ENCODE results near the gene PLA2G12A. TPM values are rescaled to one million over a fixed set of nuclear protein-coding genes. Genes with fewer than 3 reads are reported as not detected.

The PLA2G12A gene
- total RNA-seq, 4 donors from 2014 or later, result 16.6 to 110 (median 27.1) TPM

DNA sequence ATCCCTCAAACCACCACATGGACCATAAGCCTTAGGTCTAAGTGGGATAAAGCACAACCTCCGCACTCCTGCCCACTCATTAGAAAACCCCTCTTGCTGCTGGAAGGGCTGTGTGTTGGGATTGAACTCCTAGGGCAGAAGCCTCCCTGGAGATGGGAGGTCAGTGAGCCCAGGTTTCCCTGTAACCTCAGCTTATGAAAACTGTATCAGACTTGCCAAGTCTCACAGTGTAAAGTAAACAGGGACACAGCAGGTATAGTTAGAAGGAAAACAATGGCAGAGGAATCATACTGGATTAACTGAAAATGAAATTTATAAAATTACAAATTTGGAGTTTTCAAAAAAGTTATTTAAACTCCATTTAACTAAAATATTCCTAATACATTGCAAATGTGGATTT is 56.6 kb downstream of the PLA2G12A start:
- WGBS, 2 donors (ENCODE audit: low coverage in 1 of 2), result 100% methylated on average over 1 of the region's 1 CpG; no CpG with 5 or more reads in 1 of the 2 donors

DNA sequence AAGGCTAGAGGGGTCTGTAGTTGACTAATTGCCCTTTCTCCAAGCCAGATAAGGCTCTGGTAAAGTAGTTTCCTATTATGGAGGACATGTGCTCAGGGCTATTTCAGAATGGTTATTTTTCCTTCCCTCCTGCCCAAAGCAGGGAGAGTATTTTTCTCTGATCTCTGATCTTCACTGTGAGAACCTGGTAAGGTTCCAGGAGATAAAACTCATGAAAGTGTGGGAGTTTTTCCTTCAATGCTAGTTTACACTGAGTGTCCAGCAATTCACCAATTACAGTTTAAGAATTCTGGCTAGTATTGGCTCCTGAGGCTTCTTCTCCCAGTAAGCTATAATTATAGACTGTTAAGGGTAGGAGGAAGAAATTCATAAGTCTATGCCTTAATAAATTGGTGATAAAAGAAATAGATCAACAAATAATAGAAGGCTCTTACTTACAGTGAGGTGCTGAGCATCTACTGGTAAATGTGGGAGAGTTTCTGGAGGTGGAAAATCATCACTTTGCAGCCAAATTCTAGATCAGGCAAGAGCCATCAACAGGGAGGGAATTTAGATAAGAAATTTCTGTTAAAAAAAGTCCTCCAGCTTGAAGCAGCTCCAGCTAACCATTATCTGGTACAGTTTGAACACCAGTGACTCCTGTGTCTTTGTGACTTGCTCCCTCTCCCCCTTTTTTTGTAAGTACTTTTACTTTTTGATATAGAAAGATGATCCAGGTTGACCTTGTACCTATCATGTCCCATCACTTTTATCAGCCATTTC is 57.5 kb downstream of the PLA2G12A start:
- Histone ChIP-seq H3K4me3 (no peak overlapping the region), H3K4me1 (no peaks in the 10 kb centered on the region), H3K27me3 (no peaks in the 10 kb centered on the region), H3K9me3 (peaks cover 0 to 5% (median 0%) of the 10 kb centered on the region in 3 donors), H3K27ac (no peak overlapping the region), H3K36me3 (no peaks in the 10 kb centered on the region)
- ATAC-seq, result no peak
- no peak for TF ChIP-seq POLR2A (IDR thresholded peaks at IDR 0.05)
- TF ChIP-seq EP300 (IDR thresholded peaks at IDR 0.05), result no peak
- TF ChIP-seq, protein P1, sequence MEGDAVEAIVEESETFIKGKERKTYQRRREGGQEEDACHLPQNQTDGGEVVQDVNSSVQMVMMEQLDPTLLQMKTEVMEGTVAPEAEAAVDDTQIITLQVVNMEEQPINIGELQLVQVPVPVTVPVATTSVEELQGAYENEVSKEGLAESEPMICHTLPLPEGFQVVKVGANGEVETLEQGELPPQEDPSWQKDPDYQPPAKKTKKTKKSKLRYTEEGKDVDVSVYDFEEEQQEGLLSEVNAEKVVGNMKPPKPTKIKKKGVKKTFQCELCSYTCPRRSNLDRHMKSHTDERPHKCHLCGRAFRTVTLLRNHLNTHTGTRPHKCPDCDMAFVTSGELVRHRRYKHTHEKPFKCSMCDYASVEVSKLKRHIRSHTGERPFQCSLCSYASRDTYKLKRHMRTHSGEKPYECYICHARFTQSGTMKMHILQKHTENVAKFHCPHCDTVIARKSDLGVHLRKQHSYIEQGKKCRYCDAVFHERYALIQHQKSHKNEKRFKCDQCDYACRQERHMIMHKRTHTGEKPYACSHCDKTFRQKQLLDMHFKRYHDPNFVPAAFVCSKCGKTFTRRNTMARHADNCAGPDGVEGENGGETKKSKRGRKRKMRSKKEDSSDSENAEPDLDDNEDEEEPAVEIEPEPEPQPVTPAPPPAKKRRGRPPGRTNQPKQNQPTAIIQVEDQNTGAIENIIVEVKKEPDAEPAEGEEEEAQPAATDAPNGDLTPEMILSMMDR (IDR thresholded peaks at IDR 0.05), result no peak
- no peak for TF ChIP-seq POLR2AphosphoS5 (IDR thresholded peaks at IDR 0.05)

More for the DNA sequence above, 56.6 kb downstream of the PLA2G12A start:
- Histone ChIP-seq H3K27ac (no peak overlapping the region), H3K27me3 (no peaks in the 10 kb centered on the region), H3K9me3 (peaks cover 0 to 5% (median 0%) of the 10 kb centered on the region in 3 donors), H3K4me3 (no peak overlapping the region), H3K4me1 (no peaks in the 10 kb centered on the region), H3K36me3 (peaks cover 0 to under 1% of the 10 kb centered on the region in 2 donors)
- no peak for ATAC-seq
- TF ChIP-seq, protein P1 (IDR thresholded peaks at IDR 0.05), result no peak
- TF ChIP-seq EP300 (IDR thresholded peaks at IDR 0.05), result no peak
- TF ChIP-seq POLR2A (IDR thresholded peaks at IDR 0.05), result no peak
- TF ChIP-seq POLR2AphosphoS5 (IDR thresholded peaks at IDR 0.05), result no peak

DNA sequence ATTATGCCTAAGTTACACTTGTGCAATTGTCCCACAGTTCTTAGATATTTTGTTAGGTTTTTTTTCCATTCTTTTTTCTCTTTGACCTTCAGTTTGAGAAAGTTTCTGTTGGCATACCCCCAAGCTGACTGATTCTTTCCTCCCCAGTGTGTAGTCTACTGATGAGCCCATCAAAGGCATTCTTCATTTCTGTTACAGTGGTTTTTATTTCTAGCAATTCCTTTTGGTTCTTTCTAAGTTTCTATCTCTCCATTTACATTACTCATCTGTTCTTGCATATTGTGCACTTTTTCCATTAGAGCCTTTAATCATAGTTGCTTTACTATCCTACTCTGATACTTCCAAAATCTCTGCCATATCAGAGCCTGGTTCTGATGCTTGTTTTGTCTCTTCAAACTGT is 58.5 kb downstream of the PLA2G12A start:
- Histone ChIP-seq H3K27ac (no peak overlapping the region), H3K27me3 (no peaks in the 10 kb centered on the region), H3K4me3 (no peak overlapping the region), H3K36me3 (no peaks in the 10 kb centered on the region), H3K9me3 (peaks cover 0 to 5% (median 0%) of the 10 kb centered on the region in 3 donors), H3K4me1 (no peaks in the 10 kb centered on the region)
- TF ChIP-seq, protein P1 (IDR thresholded peaks at IDR 0.05), result no peak
- no peak for TF ChIP-seq POLR2A (IDR thresholded peaks at IDR 0.05)
- TF ChIP-seq POLR2AphosphoS5 (IDR thresholded peaks at IDR 0.05), result no peak
- TF ChIP-seq EP300 (IDR thresholded peaks at IDR 0.05), result no peak
- no peak for ATAC-seq

DNA sequence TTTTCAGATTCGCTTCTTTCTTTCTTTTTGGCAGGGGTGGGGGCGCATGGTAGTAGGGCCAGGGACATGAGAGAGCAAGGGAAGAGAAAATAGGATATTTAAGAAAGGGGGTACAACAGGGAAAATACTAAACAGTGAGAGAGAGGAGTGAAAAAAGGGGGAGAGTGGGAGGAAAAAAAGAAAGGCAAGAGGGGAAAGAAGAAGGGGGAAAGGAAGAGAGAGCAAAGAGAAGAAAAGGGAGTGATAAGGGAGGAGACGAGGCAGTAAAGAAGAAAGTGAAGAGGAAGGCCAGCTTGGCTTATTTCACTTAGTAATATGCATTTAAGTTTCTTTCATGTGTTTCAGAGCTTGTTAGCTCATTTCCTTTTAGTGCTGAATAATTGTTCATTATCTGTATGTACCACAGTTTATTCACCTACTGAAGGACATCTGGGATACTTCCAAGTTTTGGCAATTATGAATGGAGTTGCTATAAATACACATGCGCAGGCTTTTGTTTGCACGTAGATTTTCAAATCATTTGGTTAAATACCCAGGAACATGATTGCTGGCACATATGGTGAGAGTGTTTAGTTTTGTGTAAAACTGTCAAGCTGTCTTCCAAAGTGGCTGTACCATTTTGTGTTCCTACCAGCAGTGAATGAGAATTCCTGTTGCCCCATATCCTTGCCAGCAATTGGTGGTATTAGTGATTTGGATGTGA is 63.9 kb downstream of the PLA2G12A start:
- Histone ChIP-seq H3K4me1 (no peaks in the 10 kb centered on the region), H3K27ac (no peak overlapping the region), H3K9me3 (no peaks in the 10 kb centered on the region), H3K36me3 (no peaks in the 10 kb centered on the region), H3K27me3 (no peaks in the 10 kb centered on the region), H3K4me3 (no peak overlapping the region)
- WGBS, 2 donors (ENCODE audit: low coverage in 1 of 2), result 53 to 63% methylated on average over 3 to 4 of the region's 5 CpGs
- no peak for ATAC-seq
- TF ChIP-seq, protein P1 (IDR thresholded peaks at IDR 0.05), result no peak
- no peak for TF ChIP-seq POLR2A (IDR thresholded peaks at IDR 0.05)
- no peak for TF ChIP-seq EP300 (IDR thresholded peaks at IDR 0.05)
- TF ChIP-seq POLR2AphosphoS5 (IDR thresholded peaks at IDR 0.05), result no peak

DNA sequence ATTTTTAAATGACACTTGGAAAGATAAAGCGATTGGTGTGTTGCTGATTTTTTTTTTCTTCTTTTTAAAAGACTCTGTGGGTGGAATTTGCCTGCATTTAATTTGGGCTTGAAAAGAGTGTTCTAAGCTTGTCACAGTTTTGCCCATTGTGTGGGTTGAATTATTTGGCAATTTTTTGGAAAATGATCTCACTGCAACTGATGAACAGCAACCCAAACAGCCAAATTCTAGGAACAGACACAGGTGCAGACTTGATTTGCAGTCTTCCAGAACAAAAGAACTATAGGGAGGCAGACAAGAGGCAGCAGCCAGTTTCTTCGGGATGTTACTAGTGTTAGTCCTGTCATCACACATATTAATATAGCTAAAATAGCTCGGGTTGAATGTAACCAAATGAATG is 67.1 kb downstream of the PLA2G12A start:
- Histone ChIP-seq H3K4me1 (no peaks in the 10 kb centered on the region), H3K9me3 (no peaks in the 10 kb centered on the region), H3K36me3 (no peaks in the 10 kb centered on the region), H3K27ac (no peak overlapping the region), H3K4me3 (no peak overlapping the region), H3K27me3 (no peaks in the 10 kb centered on the region)
- no peak for ATAC-seq
- 37 to 46% methylated on average over 3 of the region's 3 CpGs for WGBS, 2 donors (ENCODE audit: low coverage in 1 of 2)
- no peak for TF ChIP-seq POLR2AphosphoS5 (IDR thresholded peaks at IDR 0.05)
- TF ChIP-seq, protein P1 (IDR thresholded peaks at IDR 0.05), result no peak

All from gastroesophageal sphincter (tissue), 4 donors.